Upper lobe of right lung (tissue), 1 donor: Measurements from ENCODE around the gene MFAP2. TPM values are rescaled to one million over a fixed set of nuclear protein-coding genes. Genes with fewer than 3 reads are reported as not detected.

Source experiments
- ATAC-seq: fragments of 200-7000 bp; cut with Tn5 transposase; one replicate; pipeline ENCODE4 v1.9.1; 2020; ENCODE audit warnings: mild to moderate bottlenecking, moderate library complexity
- DNase-seq: peaks from one replicate; pipeline ENCODE4 v3.0.0-alpha.2; 2020
- H3K27ac ChIP-seq: fragments of 200-600 bp; one replicate; pipeline ENCODE4 v1.8.0; 2022
- H3K27me3 ChIP-seq: fragments of 200-600 bp; one replicate; pipeline ENCODE4 v1.8.0; 2022; ENCODE audit warnings: mild to moderate bottlenecking
- H3K36me3 ChIP-seq: fragments of 200-600 bp; one replicate; pipeline ENCODE4 v1.8.0; 2022
- H3K4me1 ChIP-seq: fragments of 200-600 bp; one replicate; pipeline ENCODE4 v1.8.0; 2022
- H3K4me3 ChIP-seq: fragments of 200-600 bp; one replicate; pipeline ENCODE4 v1.8.0; 2022; ENCODE audit warnings: mild to moderate bottlenecking
- H3K9me3 ChIP-seq: fragments of 200-600 bp; one replicate; pipeline ENCODE4 v1.8.0; 2022
- intact Hi-C: fragments of 100-400 bp; cut with DNase I; formaldehyde crosslinking; loops from one replicate; pipeline ENCODE4 v1.11.0; 2022
- total RNA-seq: library from RNA; stranded (reverse); fragmentation: NEBNext Ultra II Directional; extraction: Animal tissue kit (Norgen Biotek cat#: 25700); gene quantifications from one replicate; pipeline ENCODE4 v1.2.1, GENCODE V29; 2021
- TF ChIP-seq, protein P1 (sequence below): fragments of 200-600 bp; IDR thresholded peaks from one replicate; pipeline ENCODE4 v1.8.0; 2022; ENCODE audit warnings: antibody characterized with exemption
- donor health status: DM: no; HTN: yes; CAD: no; lungs with severe emphysema.

MFAP2 gene
- total RNA-seq, 1 donor from 2014 or later, result 14.8 TPM

DNA sequence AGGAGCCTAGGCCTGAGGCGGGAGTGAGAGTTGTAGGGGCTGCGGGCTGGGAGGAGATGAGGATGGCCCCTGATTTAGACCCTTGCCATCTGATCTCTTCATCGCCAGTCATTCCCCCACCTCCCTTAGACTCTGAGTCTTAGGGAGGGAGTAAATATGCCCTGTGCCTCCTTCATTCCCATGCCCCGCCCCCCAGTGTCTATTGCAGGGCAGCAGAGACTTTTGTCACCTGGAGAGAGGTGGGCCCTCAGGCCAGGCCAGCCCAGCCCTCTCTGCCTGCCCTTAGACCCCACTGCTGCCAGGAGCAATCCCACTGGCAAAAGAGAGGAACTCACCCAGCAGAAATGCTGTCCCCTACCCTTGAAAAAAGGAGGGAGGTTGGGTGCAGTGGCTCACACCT, 3.2 kb upstream of the MFAP2 start:
- Histone ChIP-seq H3K27ac (no peak overlapping the region), H3K27me3 (no peaks in the 10 kb centered on the region)
- ATAC-seq, result no peak

DNA sequence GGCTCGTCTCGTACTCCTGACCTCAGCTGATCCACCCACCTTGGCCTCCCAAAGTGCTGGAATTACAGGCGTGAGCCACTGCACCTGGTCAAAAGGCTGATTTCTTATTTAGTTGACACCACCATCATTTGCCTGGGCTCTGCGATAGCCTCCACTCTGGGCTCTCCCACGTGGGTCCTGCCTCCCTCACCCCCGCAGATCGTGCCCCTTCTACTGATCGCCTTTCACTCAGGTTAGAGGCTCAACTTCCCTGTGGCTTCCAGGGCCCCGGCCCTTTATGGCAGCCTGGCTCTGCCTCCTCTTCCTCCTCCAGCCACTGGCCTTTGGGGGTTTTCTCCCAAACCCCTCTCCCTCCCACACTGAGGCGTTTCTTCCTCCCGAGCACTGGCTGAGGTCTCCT, 2.5 kb upstream of the MFAP2 start:
- intact Hi-C loops, result no loop called here
- Histone ChIP-seq H3K27ac (no peak overlapping the region), H3K36me3 (peaks cover 16% of the 10 kb centered on the region), H3K27me3 (no peaks in the 10 kb centered on the region), H3K9me3 (no peaks in the 10 kb centered on the region), H3K4me1 (no peaks in the 10 kb centered on the region), H3K4me3 (no peak overlapping the region)
- DNase-seq (no peak), ATAC-seq (no peak)
- TF ChIP-seq, protein P1, sequence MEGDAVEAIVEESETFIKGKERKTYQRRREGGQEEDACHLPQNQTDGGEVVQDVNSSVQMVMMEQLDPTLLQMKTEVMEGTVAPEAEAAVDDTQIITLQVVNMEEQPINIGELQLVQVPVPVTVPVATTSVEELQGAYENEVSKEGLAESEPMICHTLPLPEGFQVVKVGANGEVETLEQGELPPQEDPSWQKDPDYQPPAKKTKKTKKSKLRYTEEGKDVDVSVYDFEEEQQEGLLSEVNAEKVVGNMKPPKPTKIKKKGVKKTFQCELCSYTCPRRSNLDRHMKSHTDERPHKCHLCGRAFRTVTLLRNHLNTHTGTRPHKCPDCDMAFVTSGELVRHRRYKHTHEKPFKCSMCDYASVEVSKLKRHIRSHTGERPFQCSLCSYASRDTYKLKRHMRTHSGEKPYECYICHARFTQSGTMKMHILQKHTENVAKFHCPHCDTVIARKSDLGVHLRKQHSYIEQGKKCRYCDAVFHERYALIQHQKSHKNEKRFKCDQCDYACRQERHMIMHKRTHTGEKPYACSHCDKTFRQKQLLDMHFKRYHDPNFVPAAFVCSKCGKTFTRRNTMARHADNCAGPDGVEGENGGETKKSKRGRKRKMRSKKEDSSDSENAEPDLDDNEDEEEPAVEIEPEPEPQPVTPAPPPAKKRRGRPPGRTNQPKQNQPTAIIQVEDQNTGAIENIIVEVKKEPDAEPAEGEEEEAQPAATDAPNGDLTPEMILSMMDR, result no peak

More for the DNA sequence above, 3.2 kb upstream of the MFAP2 start:
- H3K4me3 ChIP-seq, result no peak overlapping the region
- no peaks in the 10 kb centered on the region for H3K9me3 ChIP-seq
- DNase-seq, result no peak
- no peaks in the 10 kb centered on the region for H3K4me1 ChIP-seq
- TF ChIP-seq, protein P1, result no peak
- intact Hi-C loops, result no loop called here
- peaks cover 23% of the 10 kb centered on the region for H3K36me3 ChIP-seq

DNA sequence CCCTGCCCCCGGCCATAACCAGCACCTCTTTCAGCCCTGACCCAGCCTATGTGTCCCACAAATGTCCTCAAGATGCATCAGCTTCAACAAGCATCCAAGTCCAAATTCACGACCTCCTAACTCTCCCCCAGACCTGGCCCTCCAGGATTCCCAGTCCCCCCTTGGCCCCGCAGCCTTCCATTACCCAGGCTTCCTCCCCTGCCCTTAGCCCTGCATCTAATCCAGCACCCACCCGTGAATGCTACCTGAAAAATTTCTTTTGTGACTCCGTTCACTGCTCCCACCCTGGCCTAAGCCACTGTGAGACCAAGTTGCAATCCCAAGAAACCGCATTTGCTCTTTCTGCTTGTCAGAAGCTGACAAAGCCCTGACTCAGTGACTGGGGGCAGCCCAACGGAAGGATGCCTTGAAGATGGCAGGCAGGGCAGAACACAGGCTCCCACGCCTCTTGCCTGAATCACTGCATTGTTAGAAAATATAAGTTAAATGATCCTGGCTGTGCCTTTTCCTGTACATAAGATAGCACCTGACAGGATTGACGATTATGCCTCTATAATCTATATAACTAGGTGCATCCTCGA, 939 bp upstream of the MFAP2 start:
- no peaks in the 10 kb centered on the region for H3K4me1 ChIP-seq
- no peak overlapping the region for H3K27ac ChIP-seq
- peaks cover 8% of the 10 kb centered on the region for H3K36me3 ChIP-seq
- TF ChIP-seq, protein P1, result no peak
- ATAC-seq (no peak), DNase-seq (no peak)
- no peaks in the 10 kb centered on the region for H3K9me3 ChIP-seq
- intact Hi-C loops, result no loop called here
- no peak overlapping the region for H3K4me3 ChIP-seq
- H3K27me3 ChIP-seq, result no peaks in the 10 kb centered on the region

DNA sequence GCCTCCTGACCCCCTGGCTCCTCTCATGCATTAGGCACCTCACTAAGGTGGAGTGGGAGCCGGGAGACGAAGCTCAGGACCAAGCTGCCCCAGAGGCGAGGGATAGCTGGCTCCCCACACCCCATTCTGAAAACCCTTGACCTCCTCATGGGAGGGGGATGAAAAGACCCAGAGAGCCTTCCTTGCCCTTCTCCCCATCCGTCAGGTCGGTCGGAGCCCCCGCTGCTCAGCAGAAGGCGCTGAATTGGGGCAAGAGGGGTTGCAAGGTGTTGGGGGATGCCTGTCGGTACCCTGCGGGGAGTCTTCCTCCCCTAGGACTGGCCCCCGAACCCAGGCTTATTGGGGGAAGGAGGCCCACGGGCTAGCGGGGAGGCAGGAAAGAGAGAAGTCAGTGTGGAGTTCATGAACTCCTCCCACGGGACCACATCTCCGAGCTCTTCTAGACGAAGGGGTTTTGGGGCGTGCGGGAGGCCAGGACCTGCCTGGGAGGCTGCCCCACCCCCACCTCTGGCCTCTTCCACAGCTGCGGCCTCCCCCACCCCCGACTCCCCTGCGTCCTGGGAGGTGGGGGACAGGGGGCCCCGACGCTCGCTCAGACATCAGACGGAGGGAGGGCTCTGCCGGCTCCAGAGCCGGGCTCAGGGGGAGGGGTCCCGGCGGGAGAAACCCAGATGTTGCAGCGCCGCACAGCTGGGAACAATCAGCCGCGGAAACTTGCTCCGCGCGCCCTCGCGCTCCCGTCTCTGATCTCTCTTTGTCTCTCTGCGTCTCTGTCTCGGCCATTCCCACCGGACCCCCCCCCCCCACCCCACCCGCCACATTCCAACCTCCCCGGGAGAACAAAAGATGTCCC, 719 bp downstream of the MFAP2 start:
- Histone ChIP-seq H3K4me3 (peak overlapping the region; percentile 50), H3K36me3 (no peaks in the 10 kb centered on the region), H3K4me1 (no peaks in the 10 kb centered on the region), H3K27me3 (no peaks in the 10 kb centered on the region), H3K27ac (peak overlapping the region; percentile 78), H3K9me3 (no peaks in the 10 kb centered on the region)
- DNase-seq (no peak), ATAC-seq (peak; percentile 5)
- TF ChIP-seq, protein P1, result no peak
- intact Hi-C loops, result no loop called here

DNA sequence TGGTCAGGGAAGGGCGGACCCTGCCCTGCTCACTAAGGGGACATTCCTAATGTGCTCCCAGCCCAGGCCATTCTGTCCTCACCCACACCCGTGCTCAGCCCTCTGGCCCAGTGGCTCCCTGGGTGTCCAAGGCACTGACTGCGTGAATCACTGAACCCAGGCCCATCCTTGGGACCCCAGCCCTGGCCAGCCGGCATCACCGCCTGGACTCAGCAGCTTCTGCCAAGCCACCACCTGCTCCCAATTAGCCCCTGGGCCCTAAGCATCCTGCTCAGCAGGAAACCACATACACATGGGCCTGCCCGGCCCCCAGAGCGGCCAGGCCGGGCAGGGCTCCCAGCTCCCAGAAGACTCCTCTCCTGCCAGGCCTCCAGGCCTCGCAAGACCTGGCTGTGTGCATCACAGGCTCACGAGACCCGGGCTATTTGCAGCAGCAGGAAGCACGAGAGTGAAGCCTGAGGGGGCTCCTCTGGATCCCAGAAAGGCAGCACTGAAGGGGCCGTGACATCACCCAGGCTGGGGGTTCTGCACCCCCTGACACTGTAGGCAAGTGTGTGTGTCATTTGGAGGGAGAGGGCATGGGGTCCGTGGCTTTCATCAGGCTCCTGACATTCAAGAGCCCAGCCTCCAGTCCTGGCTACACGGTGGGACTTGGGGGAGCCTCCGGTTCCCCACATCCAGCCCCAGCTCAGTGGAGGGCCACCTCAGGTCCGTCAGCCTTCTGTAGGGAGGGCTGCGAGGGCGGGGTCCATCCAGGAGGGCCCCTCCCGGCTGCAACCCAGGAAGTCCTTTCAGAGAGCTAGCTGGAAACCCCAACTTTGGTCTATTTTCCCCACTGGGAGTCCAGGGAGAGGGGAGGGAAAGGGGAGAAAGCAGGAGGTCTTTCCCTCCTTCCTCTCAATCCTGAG, 1.6 kb downstream of the MFAP2 start:
- no peaks in the 10 kb centered on the region for H3K9me3 ChIP-seq
- no peaks in the 10 kb centered on the region for H3K27me3 ChIP-seq
- ATAC-seq, result peak; percentile 18
- intact Hi-C loops, result no loop called here
- DNase-seq, result no peak
- H3K36me3 ChIP-seq, result no peaks in the 10 kb centered on the region
- peak overlapping the region; percentile 78 for H3K27ac ChIP-seq
- no peaks in the 10 kb centered on the region for H3K4me1 ChIP-seq
- TF ChIP-seq, protein P1, result no peak
- peak overlapping the region; percentile 50 for H3K4me3 ChIP-seq
